GM21528 (cell line): ENCODE results near the gene SLC45A3.

Experiments
- ATAC-seq: cut with Tn5 transposase; IDR thresholded peaks from one replicate; pipeline ENCODE4 v1.9.1; 2021; ENCODE audit warnings: mild to moderate bottlenecking, moderate library complexity; ENCODE audit not compliant: unreplicated experiment, low FRiP score

Gene SLC45A3

GRCh38 chr1:205670611-205671430 is 9.5 kb downstream of the SLC45A3 start:
- no peak for ATAC-seq

GRCh38 chr1:205670150-205670446 is 10.2 kb downstream of the SLC45A3 start:
- ATAC-seq = no peak

GRCh38 chr1:205669341-205670149 is 10.8 kb downstream of the SLC45A3 start:
- ATAC-seq = no peak

GRCh38 chr1:205668951-205669340 is 11.4 kb downstream of the SLC45A3 start:
- no peak for ATAC-seq

GRCh38 chr1:205667909-205668643 is 12.2 kb downstream of the SLC45A3 start:
- no peak for ATAC-seq

GRCh38 chr1:205666372-205667166 is 13.7 kb downstream of the SLC45A3 start:
- no peak for ATAC-seq

GRCh38 chr1:205665201-205666045 is 14.9 kb downstream of the SLC45A3 start:
- ATAC-seq = no peak

GRCh38 chr1:205664399-205665017 is 15.8 kb downstream of the SLC45A3 start:
- no peak for ATAC-seq

GRCh38 chr1:205663286-205663936 is 16.9 kb downstream of the SLC45A3 start:
- no peak for ATAC-seq

- ATAC-seq = no peak
Observed at GRCh38 chr1:205662791-205663190, 17.5 kb downstream of the SLC45A3 start.

GRCh38 chr1:205662135-205662738 is 18.1 kb downstream of the SLC45A3 start:
- ATAC-seq = no peak

GRCh38 chr1:205661429-205662134 is 18.7 kb downstream of the SLC45A3 start:
- no peak for ATAC-seq

- no peak for ATAC-seq
Observed at GRCh38 chr1:205660361-205660760, 19.9 kb downstream of the SLC45A3 start.

- peak; percentile 73 for ATAC-seq
Observed at GRCh38 chr1:205658943-205659581, 21.2 kb downstream of the SLC45A3 start.

- no peak for ATAC-seq
Observed at GRCh38 chr1:205656236-205656635, 24.1 kb downstream of the SLC45A3 start.

GRCh38 chr1:205652984-205653383 is 27.3 kb downstream of the SLC45A3 start:
- no peak for ATAC-seq

- no peak for ATAC-seq
Observed at GRCh38 chr1:205650241-205650640, 30.1 kb downstream of the SLC45A3 start.
